Mesodermal cell (in vitro differentiated cells): Measurements from ENCODE around the gene GADD45A.

Source experiments
- H3K27ac ChIP-seq: 2 replicates; pipeline ENCODE4 v1.7.0; 2013; ENCODE audit warnings: mild to moderate bottlenecking, low read depth, low read length, moderate library complexity; ENCODE audit not compliant: severe bottlenecking
- H3K36me3 ChIP-seq: 2 replicates; pipeline ENCODE4 v1.7.1; 2013; ENCODE audit warnings: mild to moderate bottlenecking, low read length, moderate library complexity; ENCODE audit not compliant: control insufficient read depth, insufficient read depth
- H3K4me1 ChIP-seq: one replicate; pipeline ENCODE4 v1.7.1; 2013; ENCODE audit warnings: mild to moderate bottlenecking, low read length; ENCODE audit not compliant: insufficient read depth, control insufficient read depth, poor library complexity, severe bottlenecking
- H3K4me3 ChIP-seq: 2 replicates; pipeline ENCODE4 v1.7.0; 2013; ENCODE audit warnings: low read length, control low read depth, mild to moderate bottlenecking; ENCODE audit not compliant: insufficient read depth, poor library complexity, severe bottlenecking; ENCODE audit errors: extremely low read depth
- H3K9me3 ChIP-seq: 2 replicates; pipeline ENCODE4 v1.7.1; 2013; ENCODE audit warnings: mild to moderate bottlenecking, low read length, moderate library complexity; ENCODE audit not compliant: control insufficient read depth
- WGBS, 2 experiments: methylation state at CpG; one replicate each; pipeline ENCODE4 v1.1.5; 2013; ENCODE audit warnings: missing lambda C conversion rate in 2 of 2; ENCODE audit not compliant: insufficient coverage in 2 of 2; 5-methylcytosine and 5-hydroxymethylcytosine counted together

Gene GADD45A

GRCh38 chr1:67733681-67734322, 48.8 kb downstream of the GADD45A start:
- no peaks in the 10 kb centered on the region for H3K9me3 ChIP-seq
- H3K4me3 ChIP-seq, result no peak overlapping the region
- no peaks in the 10 kb centered on the region for H3K36me3 ChIP-seq
- peaks cover 23% of the 10 kb centered on the region for H3K4me1 ChIP-seq
- 63 to 78% methylated on average over 1 to 4 of the region's 4 CpGs for WGBS, 2 experiments
- H3K27ac ChIP-seq, result peak overlapping the region; percentile 14

- Histone ChIP-seq H3K4me3 (no peak overlapping the region), H3K27ac (peak overlapping the region; percentile 14), H3K9me3 (no peaks in the 10 kb centered on the region), H3K4me1 (peaks cover 23% of the 10 kb centered on the region), H3K36me3 (peaks cover 2% of the 10 kb centered on the region)
- WGBS, 2 experiments, result 100% methylated on average over 1 to 2 of the region's 3 CpGs
Measured at GRCh38 chr1:67734323-67734690, 49.3 kb downstream of the GADD45A start.

- Histone ChIP-seq H3K4me1 (peaks cover 23% of the 10 kb centered on the region), H3K27ac (no peak overlapping the region)
- WGBS, 2 experiments, result 86 to 100% methylated on average over 1 to 3 of the region's 3 CpGs
Measured at GRCh38 chr1:67735206-67735605, 50.2 kb downstream of the GADD45A start.

GRCh38 chr1:67735806-67736627, 51.0 kb downstream of the GADD45A start:
- H3K4me1 ChIP-seq, result peaks cover 23% of the 10 kb centered on the region
- 67 to 68% methylated on average over 7 to 8 of the region's 11 CpGs for WGBS, 2 experiments
- H3K4me3 ChIP-seq, result no peak overlapping the region
- peak overlapping the region; percentile 92 for H3K27ac ChIP-seq
- H3K36me3 ChIP-seq, result peaks cover 3% of the 10 kb centered on the region
- no peaks in the 10 kb centered on the region for H3K9me3 ChIP-seq

More at GRCh38 chr1:67735206-67735605, 50.2 kb downstream of the GADD45A start:
- H3K9me3 ChIP-seq, result no peaks in the 10 kb centered on the region
- no peak overlapping the region for H3K4me3 ChIP-seq
- peaks cover 3% of the 10 kb centered on the region for H3K36me3 ChIP-seq

- no peaks in the 10 kb centered on the region for H3K9me3 ChIP-seq
- 95 to 100% methylated on average over 2 of the region's 3 CpGs for WGBS, 2 experiments
- peaks cover 23% of the 10 kb centered on the region for H3K4me1 ChIP-seq
- H3K27ac ChIP-seq, result peak overlapping the region; percentile 92
- peaks cover 3% of the 10 kb centered on the region for H3K36me3 ChIP-seq
- H3K4me3 ChIP-seq, result no peak overlapping the region
Measured at GRCh38 chr1:67736750-67737149, 51.7 kb downstream of the GADD45A start.

GRCh38 chr1:67737875-67738274, 52.9 kb downstream of the GADD45A start:
- no peak overlapping the region for H3K27ac ChIP-seq
- no peaks in the 10 kb centered on the region for H3K9me3 ChIP-seq
- peaks cover 23% of the 10 kb centered on the region for H3K4me1 ChIP-seq
- H3K4me3 ChIP-seq, result no peak overlapping the region
- 100% methylated on average over 1 of the region's 3 CpGs for WGBS, 2 experiments
- H3K36me3 ChIP-seq, result peaks cover 3% of the 10 kb centered on the region
